ENCODE results near the gene CD247.
A peak's percentile ranks its signal among the peaks of the same experiment; 100 is the strongest.

The CD247 gene

DNA sequence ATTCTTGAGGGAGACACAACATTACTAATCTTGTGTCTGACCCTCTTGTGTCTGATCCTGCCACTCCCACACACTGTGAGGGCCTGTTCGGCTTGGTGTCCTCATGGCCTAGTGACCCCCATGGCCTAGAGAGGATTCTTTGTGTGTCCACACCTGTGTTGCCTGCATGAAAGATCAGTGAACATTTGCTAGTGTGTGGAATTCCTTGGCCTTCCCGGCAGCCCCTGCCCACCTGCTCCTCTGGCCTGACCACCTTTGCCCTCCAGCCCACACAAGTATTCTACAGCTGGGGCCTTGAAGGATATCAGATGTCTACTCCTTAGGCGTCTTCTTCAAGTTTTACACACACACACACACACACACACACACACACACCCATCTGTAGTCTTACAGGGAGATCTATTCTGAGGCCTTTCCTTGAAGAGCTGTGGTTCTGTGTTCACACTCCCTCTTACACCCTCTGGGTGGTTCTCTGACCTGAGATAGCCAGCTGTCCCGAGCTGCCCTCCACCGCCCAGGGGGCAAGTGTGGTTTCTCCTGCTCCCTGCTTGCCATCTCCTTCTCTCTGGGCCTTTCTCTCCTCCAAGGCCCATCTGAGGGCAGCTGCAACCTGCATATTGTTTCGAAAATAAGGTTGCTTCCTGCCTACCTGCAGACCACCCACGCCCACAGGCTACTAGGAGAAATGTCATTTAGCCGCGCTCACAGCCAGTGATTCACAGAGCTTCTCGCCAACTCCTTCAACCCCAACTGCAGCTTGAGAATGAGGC is 45.4 kb downstream of the CD247 start:
- Mint-ChIP-seq H3K9me3 (no peaks in the 10 kb centered on the region), H3K4me1 (peaks cover 72% of the 10 kb centered on the region), H3K4me3 (peak overlapping the region; percentile 42), H3K27ac (peak overlapping the region; percentile 23), H3K36me3 (peaks cover 100% of the 10 kb centered on the region)
- no peak for DNase-seq (ENCODE audit: low spot score in 2 of 2)
- peak; percentile 63 for ATAC-seq

DNA sequence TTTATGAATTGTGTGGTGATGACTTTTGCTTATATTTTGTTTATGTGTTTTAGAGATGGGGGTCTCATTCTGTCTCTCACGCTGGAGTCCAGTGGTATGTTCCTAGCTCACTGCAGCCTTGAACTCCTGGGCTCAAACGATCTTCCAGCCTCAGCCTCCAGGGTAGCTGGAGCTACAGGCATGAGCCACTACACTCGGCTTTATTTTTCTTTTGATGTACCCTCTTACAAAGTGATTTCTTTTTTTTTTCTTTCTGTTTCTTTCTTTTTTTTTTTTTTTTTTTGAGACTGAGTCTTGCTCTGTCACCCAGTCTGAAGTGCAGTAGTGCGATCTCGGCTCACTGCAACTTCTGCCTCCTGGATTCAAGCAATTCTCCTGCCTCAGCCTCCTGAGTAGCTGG is 46.8 kb downstream of the CD247 start:
- DNase-seq (ENCODE audit: low spot score in 2 of 2), result no peak
- no peak overlapping the region for H3K4me3 Mint-ChIP-seq
- no peak for ATAC-seq
- peaks cover 66% of the 10 kb centered on the region for H3K4me1 Mint-ChIP-seq
- H3K36me3 Mint-ChIP-seq, result peaks cover 99% of the 10 kb centered on the region
- H3K9me3 Mint-ChIP-seq, result no peaks in the 10 kb centered on the region
- peak overlapping the region; percentile 23 for H3K27ac Mint-ChIP-seq

DNA sequence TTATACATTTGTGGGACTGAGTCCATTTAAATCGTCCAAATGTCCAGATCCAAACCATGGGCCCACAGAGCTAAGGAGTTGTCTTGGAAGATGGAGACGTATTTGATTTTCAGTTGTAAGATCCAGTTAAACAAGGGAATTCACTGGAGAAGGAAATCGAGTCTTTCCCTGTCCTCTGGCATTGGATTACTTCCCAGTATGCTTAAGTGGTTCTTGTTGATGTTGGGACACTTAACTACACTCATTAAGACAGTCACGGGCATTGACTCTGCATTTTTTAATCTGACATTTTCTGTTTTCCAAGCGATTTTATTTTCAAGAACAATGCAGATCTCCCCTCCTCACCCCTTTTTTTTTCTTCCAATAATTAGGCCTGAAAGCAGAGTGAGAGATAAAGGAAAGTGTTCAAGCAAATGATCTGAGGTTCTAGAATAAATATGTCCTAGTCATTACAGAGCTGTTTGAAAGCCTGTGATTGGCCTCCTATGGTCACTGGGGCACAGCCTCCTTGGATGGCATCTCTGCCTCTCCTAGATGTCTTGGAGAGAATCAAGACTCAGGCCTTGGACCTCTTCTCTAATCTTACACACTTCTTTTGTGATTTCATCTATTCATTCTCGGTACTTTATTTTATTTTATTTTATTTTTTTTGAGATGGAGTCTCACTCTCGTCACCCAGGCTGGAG is 48.9 kb downstream of the CD247 start:
- no peak overlapping the region for H3K4me3 Mint-ChIP-seq

DNA sequence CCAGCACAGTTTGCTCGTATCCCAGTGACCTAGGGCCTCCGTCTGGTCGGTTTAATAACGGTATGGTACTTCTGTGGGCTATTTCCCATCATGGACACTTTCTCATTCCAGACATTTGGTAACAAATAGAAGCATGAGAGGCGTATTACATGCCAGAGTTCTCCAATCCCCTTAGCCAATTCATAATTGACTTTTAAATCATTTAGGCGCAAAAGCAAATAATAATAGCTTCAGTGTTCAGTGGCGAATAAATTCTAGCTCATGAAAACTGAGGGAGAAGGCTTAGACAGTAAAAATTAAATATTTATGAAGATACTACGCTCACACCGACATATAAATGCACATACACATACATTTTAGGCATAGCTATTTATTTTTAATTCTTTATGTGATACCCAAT is 50.6 kb downstream of the CD247 start:
- no peak for ATAC-seq
- no peak for DNase-seq (ENCODE audit: low spot score in 2 of 2)
- H3K27ac Mint-ChIP-seq, result peak overlapping the region; percentile 76
- peaks cover 62% of the 10 kb centered on the region for H3K4me1 Mint-ChIP-seq
- peaks cover 98% of the 10 kb centered on the region for H3K36me3 Mint-ChIP-seq
- H3K4me3 Mint-ChIP-seq, result no peak overlapping the region
- no peaks in the 10 kb centered on the region for H3K9me3 Mint-ChIP-seq

More for the DNA sequence above, 48.9 kb downstream of the CD247 start:
- H3K27ac Mint-ChIP-seq, result peak overlapping the region; percentile 76
- DNase-seq (ENCODE audit: low spot score in 2 of 2) (no peak), ATAC-seq (no peak)
- H3K9me3 Mint-ChIP-seq, result no peaks in the 10 kb centered on the region
- H3K4me1 Mint-ChIP-seq, result peaks cover 66% of the 10 kb centered on the region
- peaks cover 98% of the 10 kb centered on the region for H3K36me3 Mint-ChIP-seq

DNA sequence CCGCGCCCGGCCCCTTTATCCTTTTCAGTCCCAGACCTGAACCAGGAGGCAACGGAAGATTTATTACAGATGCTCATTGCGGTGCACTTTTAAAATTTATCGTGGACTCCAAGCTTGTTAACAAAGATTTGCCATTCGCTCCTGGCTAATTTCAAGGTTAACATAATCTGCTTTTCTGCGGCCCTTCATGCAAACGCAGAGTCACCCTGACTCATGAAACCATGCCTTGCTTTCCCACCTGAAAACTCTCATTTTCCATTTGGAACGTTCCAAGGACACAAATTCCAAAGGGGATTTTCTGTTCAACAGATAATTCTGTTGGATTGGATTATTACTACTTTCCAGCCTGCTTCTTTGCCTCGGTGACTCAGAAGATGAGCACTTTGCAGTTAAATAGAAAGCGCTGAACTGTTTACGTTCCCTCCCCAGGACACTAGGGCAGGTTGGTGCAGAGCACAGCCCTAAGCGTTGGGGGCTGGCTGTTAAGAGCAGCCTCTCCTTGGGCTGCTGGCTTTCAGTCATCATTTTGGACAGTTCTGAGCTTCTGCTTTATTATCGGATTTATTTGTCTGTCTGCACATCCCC is 51.1 kb downstream of the CD247 start:
- Mint-ChIP-seq H3K36me3 (peaks cover 98% of the 10 kb centered on the region), H3K4me1 (peaks cover 60% of the 10 kb centered on the region), H3K9me3 (no peaks in the 10 kb centered on the region), H3K4me3 (no peak overlapping the region), H3K27ac (peak overlapping the region; percentile 76)
- no peak for ATAC-seq
- DNase-seq (ENCODE audit: low spot score in 2 of 2), result no peak

- DNase-seq (ENCODE audit: low spot score in 2 of 2) (no peak), ATAC-seq (no peak)
- Mint-ChIP-seq H3K9me3 (no peaks in the 10 kb centered on the region), H3K27ac (peak overlapping the region; percentile 90), H3K36me3 (peaks cover 97% of the 10 kb centered on the region), H3K4me3 (no peak overlapping the region), H3K4me1 (peaks cover 54% of the 10 kb centered on the region)
These were observed 52.6 kb downstream of the CD247 start for GRCh38 chr1:167465743-167466142.

- Mint-ChIP-seq H3K36me3 (peaks cover 97% of the 10 kb centered on the region), H3K4me3 (no peak overlapping the region), H3K4me1 (peaks cover 54% of the 10 kb centered on the region), H3K27ac (peak overlapping the region; percentile 90), H3K9me3 (no peaks in the 10 kb centered on the region)
- ATAC-seq (no peak), DNase-seq (ENCODE audit: low spot score in 2 of 2) (no peak)
These were observed 53.3 kb downstream of the CD247 start for GRCh38 chr1:167465018-167465417.

GRCh38 chr1:167463875-167464575 is 54.3 kb downstream of the CD247 start:
- H3K4me1 Mint-ChIP-seq, result peaks cover 47% of the 10 kb centered on the region

DNA sequence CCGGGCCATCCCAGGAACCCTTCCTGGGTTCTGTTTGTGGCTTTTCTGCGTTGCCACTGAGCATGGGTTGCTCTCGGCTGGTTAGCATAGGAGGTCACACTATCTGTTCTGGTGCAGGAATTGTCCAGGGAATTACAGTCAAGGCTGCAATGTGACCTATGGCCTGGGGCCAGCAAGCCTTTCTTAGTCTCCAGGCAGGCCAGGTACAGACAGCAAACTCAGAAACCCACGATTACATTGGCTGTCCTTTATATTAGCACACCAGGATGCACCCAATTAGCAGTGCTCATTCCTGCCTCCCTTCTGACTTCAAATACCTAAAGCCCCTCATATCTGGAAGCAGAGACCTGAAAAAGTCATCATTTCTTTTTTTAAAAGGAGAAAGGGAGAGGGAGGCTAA is 55.2 kb downstream of the CD247 start:
- peaks cover 45% of the 10 kb centered on the region for H3K4me1 Mint-ChIP-seq
- no peak for DNase-seq (ENCODE audit: low spot score in 2 of 2)
- no peak overlapping the region for H3K4me3 Mint-ChIP-seq
- no peak for ATAC-seq
- peaks cover 97% of the 10 kb centered on the region for H3K36me3 Mint-ChIP-seq
- H3K27ac Mint-ChIP-seq, result peak overlapping the region; percentile 90
- H3K9me3 Mint-ChIP-seq, result no peaks in the 10 kb centered on the region

More at GRCh38 chr1:167463875-167464575, 54.3 kb downstream of the CD247 start:
- Mint-ChIP-seq H3K36me3 (peaks cover 97% of the 10 kb centered on the region), H3K27ac (peak overlapping the region; percentile 90), H3K9me3 (no peaks in the 10 kb centered on the region), H3K4me3 (no peak overlapping the region)
- DNase-seq (ENCODE audit: low spot score in 2 of 2), result no peak
- ATAC-seq, result no peak

DNA sequence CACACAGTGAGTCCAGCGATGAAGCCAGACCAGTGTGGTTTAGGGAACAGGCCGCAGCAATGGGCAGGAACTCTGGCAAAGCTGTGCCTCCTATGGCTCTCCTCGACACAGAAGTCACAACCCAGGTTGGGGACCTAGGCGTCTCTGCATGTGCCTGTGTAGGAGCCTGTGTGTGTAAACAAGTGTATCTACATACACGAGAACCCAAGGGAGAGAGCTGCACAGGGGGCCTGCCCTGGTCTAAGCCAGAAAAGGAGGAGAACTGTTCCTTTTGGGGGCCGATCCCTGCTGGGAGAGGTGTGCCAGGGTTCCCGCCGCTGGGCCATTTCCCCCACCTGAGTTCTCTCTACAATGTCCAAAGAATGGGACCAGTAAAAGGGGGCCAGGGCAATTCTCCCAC is 56.0 kb downstream of the CD247 start:
- DNase-seq (ENCODE audit: low spot score in 2 of 2) (no peak), ATAC-seq (peak; percentile 28)
- H3K27ac Mint-ChIP-seq, result peak overlapping the region; percentile 90
- H3K4me1 Mint-ChIP-seq, result peaks cover 47% of the 10 kb centered on the region
- H3K9me3 Mint-ChIP-seq, result no peaks in the 10 kb centered on the region
- no peak overlapping the region for H3K4me3 Mint-ChIP-seq
- peaks cover 97% of the 10 kb centered on the region for H3K36me3 Mint-ChIP-seq

DNA sequence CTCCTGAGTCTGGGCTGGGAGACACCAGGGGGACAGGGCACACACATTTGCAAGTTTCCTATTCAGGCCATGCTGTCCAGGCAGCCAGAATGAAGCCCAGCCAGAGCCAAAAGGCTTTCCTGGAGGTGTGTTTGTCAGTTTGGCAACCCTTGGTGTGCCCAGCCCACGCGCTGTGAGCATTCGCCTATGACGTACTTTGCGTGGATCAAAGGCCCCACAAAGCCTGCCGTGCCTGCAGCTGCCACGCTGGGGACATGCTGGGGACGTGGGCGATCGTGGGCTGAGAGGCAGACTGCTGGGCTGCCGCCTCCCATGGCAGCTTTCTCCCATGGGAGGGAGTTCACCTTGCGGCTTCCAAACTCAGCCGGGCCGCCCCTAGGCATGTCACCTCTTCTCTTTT is 57.5 kb downstream of the CD247 start:
- Mint-ChIP-seq H3K27ac (no peak overlapping the region), H3K36me3 (peaks cover 99% of the 10 kb centered on the region), H3K9me3 (no peaks in the 10 kb centered on the region), H3K4me3 (no peak overlapping the region), H3K4me1 (peaks cover 56% of the 10 kb centered on the region)
- ATAC-seq (no peak), DNase-seq (ENCODE audit: low spot score in 2 of 2) (no peak)

GRCh38 chr1:167457936-167458584 is 60.3 kb downstream of the CD247 start:
- peaks cover 91% of the 10 kb centered on the region for H3K36me3 Mint-ChIP-seq
- no peak for DNase-seq (ENCODE audit: low spot score in 2 of 2)
- peaks cover 46% of the 10 kb centered on the region for H3K4me1 Mint-ChIP-seq
- H3K27ac Mint-ChIP-seq, result peak overlapping the region; percentile 9
- H3K4me3 Mint-ChIP-seq, result no peak overlapping the region
- H3K9me3 Mint-ChIP-seq, result no peaks in the 10 kb centered on the region
- no peak for ATAC-seq

DNA sequence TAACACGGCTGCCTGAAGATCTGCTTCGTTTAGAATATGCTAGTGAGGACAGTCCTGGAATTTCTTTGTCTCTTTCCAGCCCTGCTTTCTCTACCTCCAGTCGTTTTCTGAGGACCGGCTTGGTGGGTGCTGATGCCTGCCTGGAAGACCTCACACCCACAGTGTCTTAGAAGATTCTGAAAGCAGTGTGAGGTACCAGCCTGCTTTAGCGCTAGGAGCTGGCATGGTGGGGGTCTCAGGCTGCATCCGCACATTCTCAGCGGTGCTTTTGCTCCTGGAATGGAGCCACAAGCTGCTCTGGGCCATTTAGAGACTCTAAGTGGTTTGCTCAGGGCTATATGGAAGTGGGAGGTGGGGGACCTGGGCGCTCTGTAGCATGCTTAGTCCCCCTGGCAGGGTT is 61.4 kb downstream of the CD247 start:
- H3K9me3 Mint-ChIP-seq, result no peaks in the 10 kb centered on the region
- peak overlapping the region; percentile 91 for H3K27ac Mint-ChIP-seq
- H3K4me3 Mint-ChIP-seq, result peak overlapping the region; percentile 77
- ATAC-seq, result no peak
- H3K36me3 Mint-ChIP-seq, result peaks cover 89% of the 10 kb centered on the region
- DNase-seq (ENCODE audit: low spot score in 2 of 2), result no peak
- H3K4me1 Mint-ChIP-seq, result peaks cover 51% of the 10 kb centered on the region

GRCh38 chr1:167456524-167456923 is 61.8 kb downstream of the CD247 start:
- DNase-seq (ENCODE audit: low spot score in 2 of 2) (no peak), ATAC-seq (peak; percentile 37)
- Mint-ChIP-seq H3K4me3 (peak overlapping the region; percentile 77), H3K27ac (peak overlapping the region; percentile 91), H3K4me1 (peaks cover 54% of the 10 kb centered on the region), H3K9me3 (no peaks in the 10 kb centered on the region), H3K36me3 (peaks cover 89% of the 10 kb centered on the region)

All from stimulated activated effector memory CD8-positive, alpha-beta T cell treated with anti-CD3 and anti-CD28 coated beads, Interleukin-12 subunit alpha, Interleukin-12 subunit beta, amount 100 ng/mL, for 72 hours (primary cell).